Measurements from ENCODE around the gene MAPKAPK3. TPM values are rescaled to one million over a fixed set of nuclear protein-coding genes. Genes with fewer than 3 reads are reported as not detected.

Gene MAPKAPK3
- total RNA-seq, 1 donor from 2014 or later, result 359 TPM

GRCh38 chr3:50571486-50571885 lies 45.5 kb upstream of the MAPKAPK3 start:
- intact Hi-C loops (cut with micrococcal nuclease), result loop anchor here (2.0 kb wide), 1 partner anchor 45 kb away; the partner anchor contains the start of gene MAPKAPK3
- no peak for DNase-seq
- H3K36me3 ChIP-seq, result peaks cover 13% of the 10 kb centered on the region
- H3K27me3 ChIP-seq (ENCODE audit: low read depth), result no peaks in the 10 kb centered on the region
- H3K27ac ChIP-seq (replicated peaks), result peak overlapping the region; percentile 75
- H3K4me3 ChIP-seq, result no peak overlapping the region
- peaks cover 59% of the 10 kb centered on the region for H3K4me1 ChIP-seq
- H3K9me3 ChIP-seq (replicated peaks), result no peaks in the 10 kb centered on the region
- no peak for TF ChIP-seq CTCF (IDR thresholded peaks at IDR 0.05; ENCODE audit: borderline replicate concordance)

GRCh38 chr3:50572158-50572557 lies 44.8 kb upstream of the MAPKAPK3 start:
- Histone ChIP-seq H3K9me3 (replicated peaks) (no peaks in the 10 kb centered on the region), H3K36me3 (peaks cover 19% of the 10 kb centered on the region), H3K27me3 (ENCODE audit: low read depth) (no peaks in the 10 kb centered on the region), H3K4me3 (no peak overlapping the region), H3K4me1 (peaks cover 53% of the 10 kb centered on the region), H3K27ac (replicated peaks) (peak overlapping the region; percentile 75)
- DNase-seq, result peak; percentile 79
- intact Hi-C loops (cut with micrococcal nuclease), result no loop called here
- TF ChIP-seq CTCF (IDR thresholded peaks at IDR 0.05; ENCODE audit: borderline replicate concordance), result peak; percentile 92

GRCh38 chr3:50572801-50573371 lies 44.1 kb upstream of the MAPKAPK3 start:
- Histone ChIP-seq H3K27ac (replicated peaks) (peak overlapping the region; percentile 75), H3K36me3 (peaks cover 27% of the 10 kb centered on the region), H3K4me3 (no peak overlapping the region), H3K4me1 (peaks cover 47% of the 10 kb centered on the region), H3K9me3 (replicated peaks) (no peaks in the 10 kb centered on the region), H3K27me3 (ENCODE audit: low read depth) (no peaks in the 10 kb centered on the region)
- no peak for TF ChIP-seq CTCF (IDR thresholded peaks at IDR 0.05; ENCODE audit: borderline replicate concordance)
- no peak for DNase-seq
- intact Hi-C loops (cut with micrococcal nuclease), result no loop called here

GRCh38 chr3:50573566-50574443 lies 43.1 kb upstream of the MAPKAPK3 start:
- H3K36me3 ChIP-seq, result peaks cover 35% of the 10 kb centered on the region
- H3K27ac ChIP-seq (replicated peaks), result no peak overlapping the region
- TF ChIP-seq CTCF (IDR thresholded peaks at IDR 0.05; ENCODE audit: borderline replicate concordance), result no peak
- no peaks in the 10 kb centered on the region for H3K27me3 ChIP-seq (ENCODE audit: low read depth)
- peaks cover 38% of the 10 kb centered on the region for H3K4me1 ChIP-seq
- no peak for DNase-seq
- no peaks in the 10 kb centered on the region for H3K9me3 ChIP-seq (replicated peaks)
- no peak overlapping the region for H3K4me3 ChIP-seq
- intact Hi-C loops (cut with micrococcal nuclease), result no loop called here

- Histone ChIP-seq H3K4me3 (no peak overlapping the region), H3K27me3 (ENCODE audit: low read depth) (no peaks in the 10 kb centered on the region), H3K27ac (replicated peaks) (no peak overlapping the region), H3K36me3 (peaks cover 38% of the 10 kb centered on the region), H3K4me1 (peaks cover 37% of the 10 kb centered on the region), H3K9me3 (replicated peaks) (no peaks in the 10 kb centered on the region)
- no peak for TF ChIP-seq CTCF (IDR thresholded peaks at IDR 0.05; ENCODE audit: borderline replicate concordance)
- intact Hi-C loops (cut with micrococcal nuclease), result no loop called here
- no peak for DNase-seq
Observed at GRCh38 chr3:50574444-50574831, 42.5 kb upstream of the MAPKAPK3 start.

Data from left ventricle myocardium inferior (tissue), 1 donor.